Nephron (organoid): ENCODE results near the gene SH3RF2.
A peak's percentile ranks its signal among the peaks of the same experiment; 100 is the strongest.
"Not testable (repeated sequence)": the region's sequence is repeated elsewhere in the genome, so short reads cannot be mapped to it uniquely, and the experiment has no call there.

Experiments
- H3K27ac Mint-ChIP-seq, 3 experiments: 2 replicates each; pipeline ENCODE4 v1.8.0; 2020; ENCODE audit warnings: mixed read lengths in 3 of 3, mild to moderate bottlenecking in 2 of 3, moderate library complexity in 1 of 3
- H3K27me3 Mint-ChIP-seq: 2 replicates; pipeline ENCODE4 v1.8.0; 2021; ENCODE audit warnings: low read depth, mild to moderate bottlenecking, moderate library complexity, mixed read lengths
- H3K36me3 Mint-ChIP-seq: 2 replicates; pipeline ENCODE4 v1.8.0; 2020; ENCODE audit warnings: low read depth, mixed read lengths
- H3K4me1 Mint-ChIP-seq: 2 replicates; pipeline ENCODE4 v1.8.0; 2020; ENCODE audit warnings: mixed read lengths
- H3K4me3 Mint-ChIP-seq, 3 experiments: 2 replicates each; pipeline ENCODE4 v1.8.0; 2020; ENCODE audit warnings: mild to moderate bottlenecking in 3 of 3, mixed read lengths in 3 of 3, moderate library complexity in 2 of 3
- H3K9me3 Mint-ChIP-seq: 2 replicates; pipeline ENCODE4 v1.8.0; 2020; ENCODE audit warnings: mixed read lengths
- TF ChIP-seq, protein P1 (sequence below), 3 experiments: fragments of 200-600 bp; sonication (generic); IDR thresholded peaks; one replicate each; pipeline ENCODE4 v1.5.0; 2021; ENCODE audit warnings: antibody characterized with exemption in 3 of 3; ENCODE audit not compliant: unreplicated experiment in 3 of 3

SH3RF2 gene

DNA sequence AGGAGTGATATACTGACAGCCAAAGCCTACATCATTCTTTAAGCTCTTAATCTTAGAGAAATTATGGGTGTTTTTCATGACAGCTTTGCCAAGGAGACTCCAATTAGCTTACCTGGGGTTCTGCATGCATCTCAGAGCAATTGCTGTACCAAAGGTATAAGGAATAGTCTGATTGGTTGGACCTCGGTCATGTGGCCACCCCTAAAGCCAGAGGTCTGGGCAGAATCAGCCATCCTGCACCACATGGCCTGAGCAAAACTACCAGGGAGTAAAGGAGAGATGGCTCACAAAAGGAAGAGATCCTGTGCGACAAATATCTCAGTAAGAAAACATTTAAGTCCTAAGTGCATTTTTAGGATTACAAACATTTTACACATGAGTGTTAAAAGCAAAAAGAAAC lies 25.6 kb downstream of the SH3RF2 start:
- Mint-ChIP-seq H3K9me3 (no peaks in the 10 kb centered on the region), H3K4me1 (peaks cover 12% of the 10 kb centered on the region), H3K4me3 (no peak overlapping the region), H3K27me3 (no peaks in the 10 kb centered on the region), H3K27ac (no peak overlapping the region), H3K36me3 (no peaks in the 10 kb centered on the region)
- TF ChIP-seq, protein P1, sequence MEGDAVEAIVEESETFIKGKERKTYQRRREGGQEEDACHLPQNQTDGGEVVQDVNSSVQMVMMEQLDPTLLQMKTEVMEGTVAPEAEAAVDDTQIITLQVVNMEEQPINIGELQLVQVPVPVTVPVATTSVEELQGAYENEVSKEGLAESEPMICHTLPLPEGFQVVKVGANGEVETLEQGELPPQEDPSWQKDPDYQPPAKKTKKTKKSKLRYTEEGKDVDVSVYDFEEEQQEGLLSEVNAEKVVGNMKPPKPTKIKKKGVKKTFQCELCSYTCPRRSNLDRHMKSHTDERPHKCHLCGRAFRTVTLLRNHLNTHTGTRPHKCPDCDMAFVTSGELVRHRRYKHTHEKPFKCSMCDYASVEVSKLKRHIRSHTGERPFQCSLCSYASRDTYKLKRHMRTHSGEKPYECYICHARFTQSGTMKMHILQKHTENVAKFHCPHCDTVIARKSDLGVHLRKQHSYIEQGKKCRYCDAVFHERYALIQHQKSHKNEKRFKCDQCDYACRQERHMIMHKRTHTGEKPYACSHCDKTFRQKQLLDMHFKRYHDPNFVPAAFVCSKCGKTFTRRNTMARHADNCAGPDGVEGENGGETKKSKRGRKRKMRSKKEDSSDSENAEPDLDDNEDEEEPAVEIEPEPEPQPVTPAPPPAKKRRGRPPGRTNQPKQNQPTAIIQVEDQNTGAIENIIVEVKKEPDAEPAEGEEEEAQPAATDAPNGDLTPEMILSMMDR (IDR thresholded peaks at IDR 0.05; ENCODE audit: unreplicated experiment in 3 of 3), result no peak

DNA sequence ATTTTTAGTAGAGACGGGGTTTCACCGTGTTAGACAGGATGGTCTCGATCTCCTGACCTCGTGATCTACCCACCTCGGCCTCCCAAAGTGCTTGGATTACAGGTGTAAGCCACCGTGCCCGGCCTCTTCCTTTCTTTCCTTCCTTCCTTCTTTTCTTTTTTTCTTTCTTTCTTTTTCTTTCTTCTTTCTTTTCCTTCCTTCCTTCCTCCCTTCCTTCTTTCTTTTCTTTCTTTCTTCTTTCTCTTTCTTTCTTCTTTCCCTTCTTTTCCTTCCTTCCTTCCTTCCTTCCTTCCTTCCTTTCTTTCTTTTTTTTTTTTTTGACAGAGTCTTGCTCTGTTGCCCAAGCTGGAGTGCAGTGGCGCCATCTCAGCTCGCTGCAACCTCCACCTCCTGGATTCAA lies 27.6 kb downstream of the SH3RF2 start:
- H3K36me3 Mint-ChIP-seq, H3K4me3 Mint-ChIP-seq, H3K27ac Mint-ChIP-seq, H3K27me3 Mint-ChIP-seq, H3K9me3 Mint-ChIP-seq: not testable (repeated sequence)
- peaks cover 12% of the 10 kb centered on the region for H3K4me1 Mint-ChIP-seq

DNA sequence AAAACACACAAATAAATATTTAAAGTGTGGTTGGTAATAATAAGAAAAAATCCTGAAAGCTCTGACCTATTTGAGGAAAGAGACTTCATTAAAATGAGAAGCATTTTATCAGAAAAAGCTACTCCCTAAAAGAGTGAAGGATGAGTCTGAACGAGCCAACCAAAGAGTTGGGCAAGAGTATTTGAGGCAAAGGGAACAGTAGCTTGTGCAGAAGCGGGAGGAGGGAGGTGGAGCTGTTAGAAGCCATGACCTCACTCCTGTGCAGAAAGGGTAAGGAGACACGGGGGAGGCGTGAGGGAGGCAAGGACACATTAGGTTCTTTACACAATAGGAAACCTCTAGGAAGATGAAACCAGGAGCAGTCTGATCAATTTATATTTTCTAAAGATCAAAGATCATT lies 29.4 kb downstream of the SH3RF2 start:
- Mint-ChIP-seq H3K27me3 (no peaks in the 10 kb centered on the region), H3K27ac (peak overlapping the region in 1 of 3 experiments; percentile 16), H3K36me3 (no peaks in the 10 kb centered on the region), H3K4me1 (peaks cover 5% of the 10 kb centered on the region), H3K9me3 (no peaks in the 10 kb centered on the region), H3K4me3 (no peak overlapping the region)
- TF ChIP-seq, protein P1 (IDR thresholded peaks at IDR 0.05; ENCODE audit: unreplicated experiment in 3 of 3), result no peak

DNA sequence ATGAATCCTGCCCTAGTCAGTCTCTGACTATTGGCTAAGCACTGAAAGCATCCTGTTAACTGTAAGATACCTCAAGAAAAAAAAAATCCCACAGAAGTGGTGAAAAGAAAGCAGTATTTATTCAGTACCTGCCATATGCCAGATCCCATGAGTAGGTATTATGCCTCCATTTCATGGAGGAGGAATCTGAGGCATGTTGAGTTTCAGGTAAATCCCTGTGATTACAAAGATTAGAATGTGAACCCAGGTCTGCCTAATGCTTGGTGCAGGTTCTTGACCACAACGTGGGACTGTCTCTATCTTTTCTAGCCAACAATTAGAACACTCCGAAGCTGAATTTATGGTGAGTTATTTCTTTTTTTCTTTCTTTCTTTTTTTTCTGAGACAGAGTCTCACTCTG lies 30.9 kb downstream of the SH3RF2 start:
- Mint-ChIP-seq H3K4me1 (no peaks in the 10 kb centered on the region), H3K4me3 (no peak overlapping the region), H3K9me3 (no peaks in the 10 kb centered on the region), H3K27me3 (no peaks in the 10 kb centered on the region), H3K27ac (no peak overlapping the region), H3K36me3 (no peaks in the 10 kb centered on the region)
- TF ChIP-seq, protein P1 (IDR thresholded peaks at IDR 0.05; ENCODE audit: unreplicated experiment in 3 of 3), result no peak

DNA sequence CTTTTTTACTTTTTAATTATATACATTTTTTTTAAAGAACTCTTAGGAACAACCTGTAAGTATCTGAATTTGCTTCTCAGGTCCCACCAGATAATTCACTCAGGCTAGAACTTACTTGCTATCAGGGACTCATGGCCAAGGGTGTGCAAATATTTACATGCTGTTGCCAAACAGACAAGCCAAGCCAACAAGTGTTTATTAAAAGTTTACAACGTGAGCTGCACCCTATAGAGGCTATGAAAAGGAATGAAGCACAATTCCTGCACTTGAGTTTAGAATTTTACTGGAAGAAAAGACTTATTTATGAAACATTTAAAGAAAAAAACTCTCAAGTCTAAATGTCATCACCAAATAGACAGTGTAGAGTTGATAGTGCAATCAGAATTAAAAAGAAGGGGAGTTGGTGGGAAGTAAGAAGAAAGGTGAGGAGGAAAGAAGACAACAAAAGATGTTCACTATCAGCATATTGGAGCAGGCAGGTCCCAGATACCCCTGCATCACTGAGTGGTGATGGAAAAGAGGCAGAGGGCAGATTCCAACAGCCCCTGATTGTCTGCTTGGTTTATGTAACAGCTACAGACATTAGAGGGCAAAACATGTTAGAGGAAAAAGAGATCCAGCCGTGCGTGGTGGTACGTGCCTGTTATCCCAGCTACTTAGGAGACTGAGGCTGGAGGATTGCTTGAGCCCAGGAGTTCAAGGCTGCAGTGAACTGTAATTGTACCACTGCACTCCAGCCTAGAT lies 32.8 kb downstream of the SH3RF2 start:
- Mint-ChIP-seq H3K4me1 (no peaks in the 10 kb centered on the region), H3K27me3 (no peaks in the 10 kb centered on the region), H3K36me3 (no peaks in the 10 kb centered on the region), H3K27ac (no peak overlapping the region), H3K4me3 (no peak overlapping the region), H3K9me3 (no peaks in the 10 kb centered on the region)
- TF ChIP-seq, protein P1 (IDR thresholded peaks at IDR 0.05; ENCODE audit: unreplicated experiment in 3 of 3), result no peak

DNA sequence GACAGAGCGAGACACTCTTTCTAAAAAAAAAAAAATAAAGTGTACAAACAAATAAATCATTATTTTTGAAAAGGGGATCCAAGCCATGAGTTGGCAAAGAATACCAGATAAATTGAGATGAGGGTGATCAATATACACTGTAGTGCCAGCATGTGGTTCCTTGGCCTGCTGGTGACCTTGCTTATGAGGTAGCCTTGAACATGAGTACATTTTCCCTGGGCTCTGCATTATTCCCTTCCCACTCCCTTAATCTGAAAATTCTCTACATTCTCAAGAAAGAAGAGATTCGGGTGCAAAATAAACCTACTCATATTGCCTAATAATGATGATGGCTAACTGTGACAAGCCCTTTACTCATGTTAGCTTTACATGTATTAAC lies 33.3 kb downstream of the SH3RF2 start:
- H3K36me3 Mint-ChIP-seq, result no peaks in the 10 kb centered on the region
- H3K27ac Mint-ChIP-seq, result no peak overlapping the region
- H3K9me3 Mint-ChIP-seq, result no peaks in the 10 kb centered on the region
- no peak overlapping the region for H3K4me3 Mint-ChIP-seq
- TF ChIP-seq, protein P1 (IDR thresholded peaks at IDR 0.05; ENCODE audit: unreplicated experiment in 3 of 3), result no peak
- no peaks in the 10 kb centered on the region for H3K27me3 Mint-ChIP-seq
- H3K4me1 Mint-ChIP-seq, result no peaks in the 10 kb centered on the region
